ENCODE measurements around the gene LRRC61. TPM values are rescaled to one million over a fixed set of nuclear protein-coding genes. Genes with fewer than 3 reads are reported as not detected.

LRRC61 gene
- polyA plus RNA-seq, 1 donor from 2014 or later, result 29.1 TPM

DNA sequence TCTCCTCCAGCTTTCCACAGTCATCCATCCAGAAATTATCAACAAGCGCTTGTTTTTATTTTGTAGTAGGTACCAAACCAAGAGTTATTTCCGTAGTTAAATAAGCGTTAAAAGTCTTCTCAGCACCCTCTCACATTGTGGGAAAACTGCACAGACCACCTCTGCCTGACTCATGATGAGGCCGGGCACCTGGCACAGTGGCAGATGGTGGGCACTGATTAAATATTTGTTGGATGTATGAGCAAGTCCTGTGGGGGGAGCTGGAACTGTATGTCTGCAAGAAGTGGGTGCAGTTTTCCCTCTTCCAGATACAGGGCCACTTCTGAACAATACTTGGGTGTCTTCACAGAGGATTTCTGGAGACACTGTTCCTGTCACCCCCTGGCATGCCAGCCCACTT is 40.2 kb downstream of the LRRC61 start:
- H3K27me3 Mint-ChIP-seq, result peaks cover 2% of the 10 kb centered on the region
- H3K36me3 Mint-ChIP-seq, result peaks cover 4% of the 10 kb centered on the region
- H3K4me3 Mint-ChIP-seq, result no peak overlapping the region
- peak overlapping the region in 1 of 3 donors; percentile 86 for H3K27ac Mint-ChIP-seq
- no peaks in the 10 kb centered on the region for H3K9me3 Mint-ChIP-seq
- peaks cover 27 to 39% (median 32%) of the 10 kb centered on the region in 3 donors for H3K4me1 Mint-ChIP-seq

DNA sequence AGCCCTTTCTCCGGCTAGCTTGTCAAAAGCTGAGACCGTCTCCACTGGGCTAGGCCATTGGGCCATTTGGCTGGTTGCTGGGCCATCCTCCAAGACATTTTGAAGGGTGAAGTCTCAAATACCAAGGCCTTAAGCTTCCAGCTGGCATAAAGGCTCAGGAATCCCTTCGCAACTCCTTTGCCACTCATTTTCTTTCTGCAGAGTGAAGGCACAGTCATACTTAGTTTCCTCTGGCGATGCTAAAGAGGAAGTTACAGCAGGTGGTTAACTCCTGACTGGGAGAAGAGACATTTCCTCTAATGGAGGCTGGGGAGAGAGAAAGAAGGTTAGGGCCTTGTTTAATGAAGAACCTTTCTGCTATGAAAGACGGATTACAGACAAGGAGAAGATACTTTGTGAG is 40.7 kb downstream of the LRRC61 start:
- H3K36me3 Mint-ChIP-seq, result peaks cover 4% of the 10 kb centered on the region
- H3K9me3 Mint-ChIP-seq, result no peaks in the 10 kb centered on the region
- peaks cover 27 to 39% (median 32%) of the 10 kb centered on the region in 3 donors for H3K4me1 Mint-ChIP-seq
- peaks cover 2% of the 10 kb centered on the region for H3K27me3 Mint-ChIP-seq
- peak overlapping the region in 3 of 4 donors; percentile 5 to 88 (median 59) for H3K4me3 Mint-ChIP-seq
- H3K27ac Mint-ChIP-seq, result peak overlapping the region; percentile 86 to 93 (median 86)

DNA sequence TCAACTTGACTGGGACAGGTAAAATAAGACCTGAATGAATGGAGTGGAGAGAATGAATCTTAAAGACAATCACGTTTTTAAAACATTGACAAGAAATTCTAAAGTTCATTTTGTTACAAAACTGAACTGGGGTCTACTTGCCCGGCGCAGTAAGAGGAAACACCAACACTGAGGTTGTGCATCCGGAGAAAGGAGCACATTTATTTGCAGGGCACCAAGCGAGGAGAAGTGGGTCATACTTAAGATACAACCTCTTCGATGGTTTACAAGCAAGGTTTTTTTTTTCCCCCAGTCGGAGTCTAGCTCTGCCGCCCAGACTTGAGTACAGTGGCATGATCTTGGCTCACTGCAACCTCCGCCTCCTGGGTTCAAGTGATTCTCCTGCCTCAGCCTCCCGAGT is 42.0 kb downstream of the LRRC61 start:
- H3K4me1 Mint-ChIP-seq, result peaks cover 35 to 40% (median 38%) of the 10 kb centered on the region in 3 donors
- H3K27me3 Mint-ChIP-seq, result peaks cover 2% of the 10 kb centered on the region
- H3K4me3 Mint-ChIP-seq, result peak overlapping the region in 3 of 4 donors; percentile 12 to 93 (median 54)
- peak overlapping the region; percentile 98 to 100 (median 99) for H3K27ac Mint-ChIP-seq
- H3K9me3 Mint-ChIP-seq, result no peaks in the 10 kb centered on the region
- peaks cover 4% of the 10 kb centered on the region for H3K36me3 Mint-ChIP-seq

GRCh38 chr7:150365673-150366398 is 42.7 kb downstream of the LRRC61 start:
- peak overlapping the region; percentile 66 to 93 (median 86) for H3K4me3 Mint-ChIP-seq
- H3K9me3 Mint-ChIP-seq, result no peaks in the 10 kb centered on the region
- peaks cover 40 to 45% (median 42%) of the 10 kb centered on the region in 3 donors for H3K4me1 Mint-ChIP-seq
- H3K27me3 Mint-ChIP-seq, result peaks cover 2% of the 10 kb centered on the region
- peak overlapping the region; percentile 98 to 100 (median 99) for H3K27ac Mint-ChIP-seq
- peaks cover 7% of the 10 kb centered on the region for H3K36me3 Mint-ChIP-seq

GRCh38 chr7:150367677-150368095 is 44.5 kb downstream of the LRRC61 start:
- Mint-ChIP-seq H3K4me1 (peaks cover 35 to 42% (median 38%) of the 10 kb centered on the region in 3 donors), H3K9me3 (no peaks in the 10 kb centered on the region), H3K4me3 (peak overlapping the region; percentile 86 to 100 (median 98)), H3K36me3 (peaks cover 8% of the 10 kb centered on the region), H3K27ac (peak overlapping the region; percentile 98 to 99 (median 98)), H3K27me3 (peaks cover 2% of the 10 kb centered on the region)

- H3K9me3 Mint-ChIP-seq, result no peaks in the 10 kb centered on the region
- peak within 1 kb of the TSS; percentile 97 to 100 (median 98) for H3K4me3 Mint-ChIP-seq
- peak within 1 kb of the TSS; percentile 98 to 99 (median 98) for H3K27ac Mint-ChIP-seq
- H3K4me1 Mint-ChIP-seq, result peaks cover 38 to 39% (median 39%) of the 10 kb centered on the region in 3 donors
- H3K36me3 Mint-ChIP-seq, result peaks cover 8% of the 10 kb centered on the region
- H3K27me3 Mint-ChIP-seq, result peaks cover 2% of the 10 kb centered on the region
These were observed 45.1 kb downstream of the LRRC61 start, which contains the start of gene REPIN1 for GRCh38 chr7:150368096-150368883. TSS of gene REPIN1 (plus strand) at chr7:150368822. CDS start at chr7:150369712, 890 bp downstream.

- H3K9me3 Mint-ChIP-seq, result no peaks in the 10 kb centered on the region
- peak overlapping the region; percentile 96 to 100 (median 98) for H3K4me3 Mint-ChIP-seq
- H3K27me3 Mint-ChIP-seq, result peaks cover under 1% of the 10 kb centered on the region
- peaks cover 4% of the 10 kb centered on the region for H3K36me3 Mint-ChIP-seq
- H3K4me1 Mint-ChIP-seq, result peaks cover 33 to 41% (median 36%) of the 10 kb centered on the region in 3 donors
- H3K27ac Mint-ChIP-seq, result peak overlapping the region; percentile 98 to 99 (median 98)
These were observed 46.0 kb downstream of the LRRC61 start for GRCh38 chr7:150368884-150369747.

GRCh38 chr7:150369748-150370501 is 46.8 kb downstream of the LRRC61 start:
- no peaks in the 10 kb centered on the region for H3K27me3 Mint-ChIP-seq
- H3K4me1 Mint-ChIP-seq, result peaks cover 32 to 39% (median 34%) of the 10 kb centered on the region in 3 donors
- H3K27ac Mint-ChIP-seq, result peak overlapping the region; percentile 97 to 99 (median 98)
- peaks cover 7% of the 10 kb centered on the region for H3K36me3 Mint-ChIP-seq
- no peaks in the 10 kb centered on the region for H3K9me3 Mint-ChIP-seq
- H3K4me3 Mint-ChIP-seq, result peak overlapping the region; percentile 96 to 100 (median 98)

DNA sequence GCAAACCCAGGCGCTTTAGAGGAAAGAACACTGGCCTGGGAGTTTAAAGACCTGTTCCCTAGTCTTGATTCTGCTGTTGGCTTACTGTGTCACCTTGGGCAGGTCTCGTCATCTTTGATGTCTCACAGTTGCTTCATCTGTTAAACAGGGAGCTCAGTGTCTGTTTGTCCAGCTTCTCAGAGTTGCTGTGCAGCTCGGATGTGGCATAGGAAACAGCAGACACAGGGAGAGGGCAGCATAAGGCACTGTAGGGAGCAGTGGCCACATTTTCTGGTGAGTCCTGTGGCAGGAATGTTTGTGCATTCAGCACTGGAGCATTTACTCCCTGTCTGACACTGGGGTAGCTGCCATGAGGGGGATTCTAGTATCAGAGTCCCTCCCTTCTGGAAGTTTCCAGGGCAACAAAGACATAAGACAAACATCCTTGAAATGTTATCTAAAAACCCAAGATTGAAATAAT is 47.5 kb downstream of the LRRC61 start:
- peak overlapping the region; percentile 97 to 99 (median 98) for H3K27ac Mint-ChIP-seq
- no peaks in the 10 kb centered on the region for H3K9me3 Mint-ChIP-seq
- H3K4me1 Mint-ChIP-seq, result peaks cover 27 to 38% (median 33%) of the 10 kb centered on the region in 3 donors
- peak overlapping the region; percentile 16 to 100 (median 52) for H3K4me3 Mint-ChIP-seq
- H3K36me3 Mint-ChIP-seq, result peaks cover 7% of the 10 kb centered on the region
- no peaks in the 10 kb centered on the region for H3K27me3 Mint-ChIP-seq

DNA sequence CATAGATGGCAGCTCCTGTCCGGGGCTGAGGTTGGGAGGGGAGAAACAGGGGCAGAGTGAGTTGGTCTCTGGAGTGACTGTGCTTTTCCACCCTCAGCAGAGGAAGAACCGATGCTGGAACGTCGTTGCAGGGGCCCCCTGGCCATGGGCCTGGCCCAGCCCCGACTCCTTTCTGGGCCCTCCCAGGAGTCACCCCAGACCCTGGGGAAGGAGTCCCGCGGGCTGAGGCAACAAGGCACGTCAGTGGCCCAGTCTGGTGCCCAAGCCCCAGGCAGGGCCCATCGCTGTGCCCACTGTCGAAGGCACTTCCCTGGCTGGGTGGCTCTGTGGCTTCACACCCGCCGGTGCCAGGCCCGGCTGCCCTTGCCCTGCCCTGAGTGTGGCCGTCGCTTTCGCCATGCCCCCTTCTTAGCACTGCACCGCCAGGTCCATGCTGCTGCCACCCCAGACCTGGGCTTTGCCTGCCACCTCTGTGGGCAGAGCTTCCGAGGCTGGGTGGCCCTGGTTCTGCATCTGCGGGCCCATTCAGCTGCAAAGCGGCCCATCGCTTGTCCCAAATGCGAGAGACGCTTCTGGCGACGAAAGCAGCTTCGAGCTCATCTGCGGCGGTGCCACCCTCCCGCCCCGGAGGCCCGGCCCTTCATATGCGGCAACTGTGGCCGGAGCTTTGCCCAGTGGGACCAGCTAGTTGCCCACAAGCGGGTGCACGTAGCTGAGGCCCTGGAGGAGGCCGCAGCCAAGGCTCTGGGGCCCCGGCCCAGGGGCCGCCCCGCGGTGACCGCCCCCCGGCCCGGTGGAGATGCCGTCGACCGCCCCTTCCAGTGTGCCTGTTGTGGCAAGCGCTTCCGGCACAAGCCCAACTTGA is 48.2 kb downstream of the LRRC61 start:
- H3K27me3 Mint-ChIP-seq, result no peaks in the 10 kb centered on the region
- no peaks in the 10 kb centered on the region for H3K9me3 Mint-ChIP-seq
- H3K4me3 Mint-ChIP-seq, result peak overlapping the region in 1 of 4 donors; percentile 100

GRCh38 chr7:150371996-150372270 is 48.8 kb downstream of the LRRC61 start:
- Mint-ChIP-seq H3K4me1 (peaks cover 24 to 39% (median 32%) of the 10 kb centered on the region in 3 donors), H3K36me3 (peaks cover 7% of the 10 kb centered on the region), H3K9me3 (no peaks in the 10 kb centered on the region), H3K27me3 (no peaks in the 10 kb centered on the region), H3K27ac (peak overlapping the region in 1 of 3 donors; percentile 98), H3K4me3 (no peak overlapping the region)

More for the DNA sequence above, 48.2 kb downstream of the LRRC61 start:
- Mint-ChIP-seq H3K27ac (peak overlapping the region in 2 of 3 donors; percentile 98 to 99), H3K4me1 (peaks cover 23 to 38% (median 32%) of the 10 kb centered on the region in 3 donors), H3K36me3 (peaks cover 7% of the 10 kb centered on the region)

GRCh38 chr7:150372271-150373048 is 49.3 kb downstream of the LRRC61 start:
- Mint-ChIP-seq H3K27me3 (peaks cover 1% of the 10 kb centered on the region), H3K9me3 (no peaks in the 10 kb centered on the region), H3K4me3 (peak overlapping the region in 2 of 4 donors; percentile 65 to 87), H3K36me3 (peaks cover 7% of the 10 kb centered on the region), H3K4me1 (peaks cover 27 to 45% (median 32%) of the 10 kb centered on the region in 3 donors), H3K27ac (peak overlapping the region; percentile 53 to 91 (median 89))

All from IgD-negative memory B cell (primary cell).